HK-2 (cell line): ENCODE results near the gene STAC3.

ENCODE experiments used
- DNase-seq: peaks from one replicate; pipeline ENCODE4 v3.0.0-alpha.2; 2018; ENCODE audit not compliant: unreplicated experiment

Gene STAC3

DNA sequence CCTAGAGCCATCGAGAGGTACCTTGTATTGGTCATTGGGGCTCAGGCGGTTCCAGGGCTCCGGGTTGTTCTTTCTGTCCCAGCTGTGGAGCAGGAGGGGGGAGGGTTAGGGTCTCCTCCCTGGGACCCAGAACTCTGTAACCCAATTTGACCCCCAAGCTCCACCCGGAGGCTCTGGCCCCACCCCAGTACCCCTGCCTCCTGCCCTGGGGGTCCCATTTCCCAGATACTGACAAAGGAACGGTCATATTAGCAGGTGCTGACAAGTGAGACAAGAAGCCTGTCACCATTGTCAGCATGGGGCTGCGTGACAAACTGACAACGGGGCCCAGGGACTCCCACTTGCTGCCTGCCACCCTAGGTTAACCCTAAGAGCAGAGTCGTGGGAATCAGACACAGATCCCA, 15.3 kb downstream of the STAC3 start:
- DNase-seq, result no peak

DNA sequence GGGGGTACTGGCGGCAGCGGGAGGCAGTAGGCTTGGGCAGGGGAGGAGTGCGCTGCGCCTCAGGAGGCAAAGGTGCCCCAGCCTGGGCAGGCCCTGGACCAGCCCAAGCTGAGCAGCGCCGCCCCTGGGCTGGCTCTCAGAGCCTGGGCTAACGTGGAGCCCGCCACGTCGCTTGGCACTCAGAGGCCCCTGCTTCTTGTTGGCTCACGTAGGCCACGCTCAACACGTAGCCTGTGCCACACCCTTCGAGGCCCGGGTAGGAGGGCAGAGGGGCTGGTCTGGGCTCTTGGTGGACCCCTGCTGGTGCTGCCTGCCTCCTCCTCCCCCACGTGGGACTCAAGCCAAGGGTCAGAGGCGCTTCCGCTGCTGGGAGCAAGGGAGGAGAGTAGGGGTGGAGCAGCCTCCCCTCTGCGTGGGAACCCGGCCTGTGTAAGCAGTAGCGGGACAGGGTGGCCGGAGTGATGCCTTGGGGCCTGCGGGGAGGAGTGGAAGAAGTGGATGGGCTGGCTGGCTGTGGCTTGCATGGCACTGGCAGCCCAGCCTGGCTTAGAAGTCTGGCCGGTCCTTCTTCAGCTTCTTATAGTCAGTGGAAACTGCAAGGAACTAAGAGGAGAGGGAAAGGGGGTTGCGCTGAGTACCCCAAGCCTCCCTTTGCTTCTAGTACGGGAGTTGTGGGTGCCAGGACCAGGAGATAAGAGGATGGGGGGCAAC, 15.8 kb downstream of the STAC3 start:
- DNase-seq, result no peak

DNA sequence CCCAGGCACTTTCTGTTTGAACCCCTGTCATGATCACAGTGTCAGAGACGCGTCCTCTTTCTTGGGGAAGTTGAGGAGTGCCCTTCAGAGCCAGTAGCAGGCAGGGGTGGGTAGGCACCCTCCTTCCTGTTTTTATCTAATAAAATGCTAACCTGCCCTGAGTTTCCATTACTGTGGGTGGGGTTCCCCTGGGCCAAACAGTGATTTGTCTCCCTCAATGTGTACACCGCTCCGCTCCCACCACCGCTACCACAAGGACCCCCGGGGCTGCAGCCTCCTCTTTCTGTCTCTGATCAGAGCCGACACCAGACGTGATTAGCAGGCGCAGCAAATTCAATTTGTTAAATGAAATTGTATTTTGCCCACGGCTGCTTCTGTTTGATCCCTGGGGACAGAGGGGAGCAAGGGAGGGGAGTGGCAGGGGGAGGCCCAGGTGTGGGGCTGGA, 16.4 kb downstream of the STAC3 start:
- no peak for DNase-seq

DNA sequence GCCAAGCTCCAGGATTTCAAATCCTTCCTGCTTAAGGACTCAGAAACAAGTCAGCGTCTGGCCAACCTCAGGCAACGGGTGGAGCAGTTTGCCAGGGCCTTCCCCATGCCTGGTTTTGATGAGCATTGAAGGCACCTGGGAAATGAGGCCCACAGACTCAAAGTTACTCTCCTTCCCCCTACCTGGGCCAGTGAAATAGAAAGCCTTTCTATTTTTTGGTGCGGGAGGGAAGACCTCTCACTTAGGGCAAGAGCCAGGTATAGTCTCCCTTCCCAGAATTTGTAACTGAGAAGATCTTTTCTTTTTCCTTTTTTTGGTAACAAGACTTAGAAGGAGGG, 16.8 kb downstream of the STAC3 start:
- no peak for DNase-seq

DNA sequence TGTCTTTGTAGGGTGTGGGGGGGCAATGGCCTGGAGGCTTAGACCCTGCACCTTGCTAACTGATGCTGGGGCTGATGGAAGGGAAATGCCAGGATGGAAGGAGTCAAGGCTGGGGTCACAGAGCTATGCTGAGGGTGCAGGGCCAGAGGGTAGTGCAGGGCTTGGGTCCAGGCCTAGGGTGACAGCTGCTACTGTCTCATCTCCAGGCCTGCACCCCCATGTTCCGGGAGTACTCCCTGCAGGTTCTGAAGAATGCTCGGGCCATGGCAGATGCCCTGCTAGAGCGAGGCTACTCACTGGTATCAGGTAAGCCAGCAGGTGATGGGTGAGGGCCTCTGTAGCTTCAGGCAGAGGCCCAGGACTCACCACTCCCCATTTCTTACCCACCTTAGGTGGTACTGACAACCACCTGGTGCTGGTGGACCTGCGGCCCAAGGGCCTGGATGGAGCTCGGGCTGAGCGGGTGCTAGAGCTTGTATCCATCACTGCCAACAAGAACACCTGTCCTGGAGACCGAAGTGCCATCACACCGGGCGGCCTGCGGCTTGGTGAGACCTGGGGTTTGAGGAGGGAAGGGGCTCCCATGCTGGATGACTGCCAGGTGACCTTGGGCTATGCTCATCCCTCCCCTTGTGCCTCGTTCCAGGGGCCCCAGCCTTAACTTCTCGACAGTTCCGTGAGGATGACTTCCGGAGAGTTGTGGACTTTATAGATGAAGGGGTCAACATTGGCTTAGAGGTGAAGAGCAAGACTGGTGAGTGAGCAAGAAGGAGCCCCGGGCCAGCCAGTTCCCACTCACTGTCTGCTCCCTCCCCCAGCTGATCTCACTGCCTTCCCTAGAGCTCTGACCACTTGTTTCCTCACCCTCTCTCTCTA, 17.4 kb downstream of the STAC3 start:
- DNase-seq, result no peak

DNA sequence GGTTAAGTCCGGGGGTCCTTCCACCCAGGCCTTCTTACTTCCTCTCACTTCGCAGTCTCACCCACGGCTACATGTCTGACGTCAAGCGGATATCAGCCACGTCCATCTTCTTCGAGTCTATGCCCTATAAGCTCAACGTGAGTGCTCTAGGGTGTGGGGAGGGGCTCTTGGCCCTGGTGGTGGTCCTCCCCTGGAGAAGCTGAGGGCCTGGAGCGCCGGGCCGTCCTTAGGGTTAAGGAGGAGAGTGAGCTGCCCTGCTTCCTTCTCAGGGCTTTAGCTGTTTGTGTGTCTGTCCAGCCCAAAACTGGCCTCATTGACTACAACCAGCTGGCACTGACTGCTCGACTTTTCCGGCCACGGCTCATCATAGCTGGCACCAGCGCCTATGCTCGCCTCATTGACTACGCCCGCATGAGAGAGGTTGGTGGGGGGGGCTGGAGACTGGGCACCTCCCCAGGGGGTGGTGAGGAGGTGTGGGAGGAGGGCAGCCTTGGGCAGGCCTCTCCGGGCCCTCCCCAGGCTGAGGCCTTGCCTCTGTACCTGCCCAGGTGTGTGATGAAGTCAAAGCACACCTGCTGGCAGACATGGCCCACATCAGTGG, 18.7 kb downstream of the STAC3 start:
- DNase-seq, result no peak

DNA sequence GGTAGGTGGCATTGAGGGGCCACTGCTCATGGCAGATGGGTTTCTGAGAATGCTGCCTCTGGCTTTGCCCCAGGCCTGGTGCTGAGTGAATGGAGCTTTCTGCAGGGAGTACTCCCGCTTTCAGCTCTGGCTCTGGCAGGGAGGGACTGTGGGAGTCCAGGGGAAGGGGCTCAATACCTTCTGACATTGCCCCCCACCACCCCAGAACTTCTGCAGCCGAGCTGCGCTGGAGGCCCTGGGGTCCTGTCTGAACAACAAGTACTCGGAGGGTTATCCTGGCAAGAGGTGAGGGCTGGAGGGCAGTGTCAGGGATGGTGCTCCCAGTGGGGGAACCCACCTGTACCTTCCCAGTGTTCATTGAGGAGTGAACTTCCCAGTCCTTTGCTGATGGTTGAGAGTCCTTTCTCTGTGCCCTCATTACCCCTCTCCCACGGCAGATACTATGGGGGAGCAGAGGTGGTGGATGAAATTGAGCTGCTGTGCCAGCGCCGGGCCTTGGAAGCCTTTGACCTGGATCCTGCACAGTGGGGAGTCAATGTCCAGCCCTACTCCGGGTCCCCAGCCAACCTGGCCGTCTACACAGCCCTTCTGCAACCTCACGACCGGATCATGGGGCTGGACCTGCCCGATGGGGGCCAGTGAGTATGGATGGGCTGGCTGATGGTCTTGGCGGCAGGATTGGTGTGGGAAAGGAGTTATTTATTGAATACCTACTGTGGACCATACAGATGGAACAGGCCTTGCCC, 19.5 kb downstream of the STAC3 start:
- no peak for DNase-seq

DNA sequence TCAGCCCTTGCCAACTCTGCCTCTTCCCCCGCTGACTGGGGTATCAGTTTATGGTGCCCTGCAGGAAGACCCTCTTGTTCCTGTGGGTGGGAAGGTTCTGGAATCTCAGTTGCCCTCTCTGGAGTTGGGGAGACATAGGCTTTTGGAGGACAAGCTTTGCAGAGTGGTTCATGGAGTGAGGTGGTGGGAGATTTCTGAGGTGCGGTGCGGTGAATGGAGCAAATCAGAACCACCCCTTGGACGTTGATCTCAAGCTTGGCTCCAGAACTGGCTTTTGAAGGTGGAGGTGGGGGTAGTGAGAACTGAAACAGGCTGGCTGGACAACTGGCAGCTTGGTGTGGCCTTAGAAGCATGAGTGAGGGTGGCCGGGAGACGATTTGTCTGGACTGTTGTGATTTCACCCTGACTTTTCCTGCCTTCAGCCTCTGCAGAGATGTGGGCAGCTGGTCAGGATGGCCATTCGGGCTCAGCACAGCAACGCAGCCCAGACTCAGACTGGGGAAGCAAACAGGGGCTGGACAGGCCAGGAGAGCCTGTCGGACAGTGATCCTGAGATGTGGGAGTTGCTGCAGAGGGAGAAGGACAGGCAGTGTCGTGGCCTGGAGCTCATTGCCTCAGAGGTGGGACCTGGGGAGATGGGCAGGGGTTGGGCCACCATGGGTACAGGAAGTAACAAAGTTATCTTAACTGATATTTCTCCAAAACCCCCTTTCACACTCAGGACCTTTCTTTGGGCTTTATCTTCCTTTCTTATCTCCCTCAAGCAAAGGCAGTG, 20.4 kb downstream of the STAC3 start:
- no peak for DNase-seq

DNA sequence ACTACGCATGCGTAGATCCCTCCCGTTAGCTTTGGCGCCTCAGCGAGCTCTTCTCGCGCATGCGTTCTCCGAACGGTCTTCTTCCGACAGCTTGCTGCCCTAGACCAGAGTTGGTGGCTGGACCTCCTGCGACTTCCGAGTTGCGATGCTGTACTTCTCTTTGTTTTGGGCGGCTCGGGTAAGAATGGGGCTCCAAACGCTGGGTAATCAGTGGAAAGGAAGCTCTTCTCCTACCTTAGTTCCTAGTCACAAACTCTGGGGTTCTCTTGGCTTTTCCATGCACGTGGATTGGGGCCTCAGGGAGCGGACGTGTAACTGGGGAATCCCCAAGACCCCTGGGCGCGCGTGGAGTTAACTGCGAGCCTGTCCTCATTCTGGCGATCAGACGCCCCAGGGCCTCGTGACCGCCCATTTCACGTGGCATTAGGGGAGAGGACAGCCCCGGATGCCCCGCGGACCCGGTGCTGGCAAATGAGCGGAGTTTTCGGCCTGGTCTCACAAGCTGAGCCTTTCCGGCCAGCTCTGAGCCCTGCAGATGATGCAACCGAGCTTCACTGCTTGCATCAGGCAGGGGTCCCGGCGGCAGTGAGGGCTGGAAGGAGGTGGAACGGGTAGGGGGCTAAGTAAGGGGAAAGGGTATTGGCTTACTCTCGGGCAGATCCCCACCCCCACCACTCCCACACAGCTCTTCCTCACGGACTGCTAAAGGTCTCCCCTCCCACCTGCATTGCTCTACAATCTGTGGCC, 21.2 kb downstream of the STAC3 start, which contains the start of gene SHMT2:
SHMT2 (plus strand) TSS at position 78 of the 747 bp plus-strand sequence; CDS start at position 146, 68 bp downstream.
- peak; percentile 95 for DNase-seq

DNA sequence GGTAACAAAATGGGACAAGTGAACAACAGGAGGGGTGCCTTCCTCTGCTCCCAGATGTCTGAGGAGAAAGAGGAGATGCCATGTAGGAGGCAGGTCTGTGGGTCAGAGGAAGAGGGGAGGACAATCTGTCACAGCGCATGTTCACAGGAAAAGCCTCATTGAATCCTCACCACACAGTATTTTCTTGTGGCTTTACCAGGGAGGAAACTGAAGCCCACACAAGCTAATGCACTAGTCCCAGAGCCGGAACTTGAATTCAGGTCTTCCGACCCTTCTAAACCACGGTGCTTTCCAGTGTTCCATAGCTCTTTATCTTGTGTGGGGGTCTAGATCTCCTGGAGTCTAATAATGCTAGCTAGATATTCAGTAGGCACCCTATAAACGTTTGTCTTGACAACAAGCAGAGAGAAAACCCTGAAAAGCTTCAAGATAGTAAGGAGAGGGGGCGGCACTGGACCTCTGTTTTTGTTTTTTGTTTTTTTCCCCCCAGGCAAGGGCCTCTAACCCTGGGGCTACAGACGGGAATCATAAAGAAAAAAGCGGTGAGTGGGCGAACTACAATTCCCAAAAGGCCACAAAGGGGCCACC, 21.8 kb downstream of the STAC3 start:
- DNase-seq, result no peak

DNA sequence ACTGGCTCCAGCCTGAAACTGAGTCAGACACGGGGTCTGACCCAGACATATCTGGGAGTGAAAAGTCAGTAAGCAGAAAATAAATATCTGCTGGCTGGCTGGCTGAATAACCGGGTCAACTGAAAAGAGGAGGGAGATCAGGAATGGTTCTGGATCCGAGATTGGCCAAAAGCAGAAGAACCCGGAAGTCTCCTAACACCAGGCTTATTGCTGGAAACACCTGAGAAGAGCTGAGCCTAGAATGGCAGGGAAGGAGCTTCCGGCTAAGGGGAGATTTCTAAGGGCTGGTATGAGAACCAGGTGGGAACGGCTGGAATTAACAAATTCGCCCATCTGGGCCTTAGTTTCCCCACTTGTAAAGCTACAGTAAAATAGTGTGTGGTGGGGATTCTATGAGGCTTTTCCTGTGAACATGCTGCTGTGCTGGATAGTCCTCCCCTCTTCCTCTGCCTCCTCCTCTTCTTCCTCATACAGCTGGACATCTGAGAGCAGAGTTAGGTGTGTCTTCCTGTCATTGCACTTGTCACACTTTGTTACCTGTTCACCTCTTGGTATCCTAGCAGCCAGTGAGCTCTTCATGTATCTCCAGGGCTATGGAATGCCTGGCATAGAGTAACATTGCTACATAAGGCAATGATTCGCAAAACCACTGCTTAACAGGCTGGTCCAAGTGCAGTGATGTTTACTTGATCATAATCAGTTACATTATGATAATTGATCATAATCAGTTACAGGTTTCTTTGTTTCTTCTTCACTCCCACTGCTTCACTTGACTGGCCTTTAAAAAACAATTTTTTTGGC, 23.5 kb downstream of the STAC3 start:
- no peak for DNase-seq

DNA sequence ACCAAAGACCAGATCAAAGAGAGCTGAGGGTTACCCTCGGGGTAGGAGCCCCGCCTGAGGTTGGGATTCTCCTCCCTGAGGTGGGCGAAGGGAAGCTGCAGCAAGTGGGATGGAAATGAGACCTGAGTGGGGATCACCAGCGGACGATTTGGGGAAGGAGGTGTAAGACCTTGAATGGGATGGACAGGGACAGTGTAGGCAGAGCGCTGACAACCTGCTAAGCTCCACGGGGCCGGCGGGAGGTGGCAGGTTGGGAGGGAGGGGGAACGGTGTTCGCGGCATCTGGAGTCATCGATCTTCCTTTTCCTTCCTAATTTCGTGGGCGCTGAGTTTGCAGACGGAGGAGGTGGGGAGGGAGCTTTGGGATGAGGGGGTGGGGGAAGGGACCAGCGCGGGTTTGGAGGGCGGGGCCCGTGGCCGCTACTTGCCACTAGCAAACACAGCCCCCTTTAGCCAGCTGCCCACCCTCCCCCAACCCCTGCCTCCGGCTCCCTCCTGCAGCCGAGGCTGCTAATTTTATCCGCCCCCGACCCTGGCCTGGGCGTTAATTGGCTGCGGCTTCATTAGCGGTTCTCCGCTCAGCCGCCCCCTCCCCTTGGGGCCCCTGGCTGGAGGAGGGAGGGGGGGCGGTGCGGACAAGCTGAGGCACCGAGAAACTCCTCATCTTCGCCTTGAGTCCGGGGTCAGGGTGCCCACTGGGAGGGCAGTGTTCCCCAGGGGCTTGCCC, 24.2 kb downstream of the STAC3 start:
- no peak for DNase-seq

DNA sequence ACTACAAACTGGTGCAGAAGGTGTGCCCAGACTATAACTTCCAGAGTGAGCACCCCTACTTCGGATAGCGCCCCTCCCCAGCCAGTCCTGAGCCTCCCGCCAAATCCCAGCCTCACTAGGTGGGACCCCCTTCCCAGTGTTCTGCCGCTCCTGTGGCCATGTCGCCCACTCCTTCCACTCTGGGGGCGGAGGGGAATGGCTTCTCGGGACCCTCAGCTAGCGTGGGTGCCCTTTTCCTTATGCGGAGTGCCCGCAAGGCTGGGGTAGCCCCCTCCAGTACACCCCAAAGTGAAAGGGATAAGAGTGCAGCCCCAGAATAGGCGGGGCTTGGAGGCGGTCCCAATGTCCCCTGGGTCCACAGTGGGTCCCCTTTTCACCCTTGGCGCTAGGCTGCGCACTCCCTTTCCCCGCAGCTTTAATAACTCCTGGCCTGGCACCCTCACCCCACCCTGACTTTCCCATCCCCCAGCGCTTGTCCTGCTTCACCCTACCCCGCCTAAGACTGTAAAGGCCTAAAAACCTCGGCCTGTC, 25.2 kb downstream of the STAC3 start:
- no peak for DNase-seq

DNA sequence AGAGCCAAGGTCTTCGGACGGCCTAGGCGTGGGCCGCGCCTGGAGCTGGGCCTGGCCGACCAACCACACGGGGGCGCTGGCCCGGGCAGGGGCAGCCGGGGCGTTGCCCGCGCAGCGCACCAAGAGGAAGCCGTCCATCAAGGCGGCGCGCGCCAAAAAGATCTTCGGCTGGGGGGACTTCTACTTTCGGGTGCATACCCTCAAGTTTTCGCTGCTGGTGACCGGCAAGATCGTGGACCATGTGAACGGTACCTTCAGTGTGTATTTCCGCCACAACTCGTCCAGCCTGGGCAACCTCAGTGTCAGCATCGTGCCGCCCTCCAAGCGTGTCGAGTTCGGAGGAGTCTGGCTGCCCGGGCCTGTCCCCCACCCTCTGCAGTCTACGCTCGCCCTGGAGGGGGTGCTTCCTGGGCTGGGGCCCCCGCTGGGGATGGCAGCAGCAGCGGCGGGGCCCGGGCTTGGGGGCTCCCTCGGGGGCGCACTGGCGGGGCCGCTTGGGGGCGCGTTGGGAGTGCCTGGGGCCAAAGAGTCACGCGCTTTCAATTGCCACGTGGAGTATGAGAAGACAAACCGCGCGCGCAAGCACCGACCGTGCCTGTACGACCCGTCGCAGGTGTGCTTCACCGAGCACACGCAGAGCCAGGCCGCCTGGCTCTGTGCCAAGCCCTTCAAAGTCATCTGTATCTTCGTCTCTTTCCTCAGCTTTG, 25.9 kb downstream of the STAC3 start:
- no peak for DNase-seq

DNA sequence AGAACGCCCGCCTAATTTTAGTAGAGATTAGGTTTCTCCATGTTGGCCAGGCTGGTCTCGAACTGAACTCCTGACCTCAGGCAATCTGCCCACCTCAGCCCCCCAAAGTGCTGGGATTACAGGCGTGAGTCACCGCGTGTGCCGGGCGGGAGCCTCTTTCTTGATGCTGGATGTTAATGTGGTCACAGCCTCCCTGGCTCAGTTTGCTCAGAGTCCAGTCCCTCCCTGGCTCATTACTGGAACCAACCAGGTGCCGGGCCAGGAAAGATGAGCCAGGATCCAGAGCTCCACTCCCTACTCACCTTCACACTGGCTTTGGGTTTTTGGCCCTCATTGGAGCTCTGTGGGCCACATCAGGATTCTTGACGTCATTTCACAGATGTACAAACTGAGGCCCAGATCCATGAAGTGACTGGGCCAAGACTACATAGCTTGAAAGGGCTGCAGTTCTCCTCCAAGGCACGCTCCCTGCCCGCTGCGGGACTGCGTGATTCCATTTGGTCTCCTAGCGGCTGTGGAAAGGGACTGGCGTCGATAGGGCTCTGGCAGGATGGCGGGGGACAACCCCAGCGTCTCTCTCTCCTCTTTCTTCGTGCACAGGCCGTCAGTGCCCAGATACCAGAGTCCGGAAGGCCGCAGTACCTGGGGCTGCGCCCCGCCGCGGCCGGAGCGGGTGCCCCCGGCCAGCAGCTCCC, 26.6 kb downstream of the STAC3 start:
- DNase-seq, result no peak

DNA sequence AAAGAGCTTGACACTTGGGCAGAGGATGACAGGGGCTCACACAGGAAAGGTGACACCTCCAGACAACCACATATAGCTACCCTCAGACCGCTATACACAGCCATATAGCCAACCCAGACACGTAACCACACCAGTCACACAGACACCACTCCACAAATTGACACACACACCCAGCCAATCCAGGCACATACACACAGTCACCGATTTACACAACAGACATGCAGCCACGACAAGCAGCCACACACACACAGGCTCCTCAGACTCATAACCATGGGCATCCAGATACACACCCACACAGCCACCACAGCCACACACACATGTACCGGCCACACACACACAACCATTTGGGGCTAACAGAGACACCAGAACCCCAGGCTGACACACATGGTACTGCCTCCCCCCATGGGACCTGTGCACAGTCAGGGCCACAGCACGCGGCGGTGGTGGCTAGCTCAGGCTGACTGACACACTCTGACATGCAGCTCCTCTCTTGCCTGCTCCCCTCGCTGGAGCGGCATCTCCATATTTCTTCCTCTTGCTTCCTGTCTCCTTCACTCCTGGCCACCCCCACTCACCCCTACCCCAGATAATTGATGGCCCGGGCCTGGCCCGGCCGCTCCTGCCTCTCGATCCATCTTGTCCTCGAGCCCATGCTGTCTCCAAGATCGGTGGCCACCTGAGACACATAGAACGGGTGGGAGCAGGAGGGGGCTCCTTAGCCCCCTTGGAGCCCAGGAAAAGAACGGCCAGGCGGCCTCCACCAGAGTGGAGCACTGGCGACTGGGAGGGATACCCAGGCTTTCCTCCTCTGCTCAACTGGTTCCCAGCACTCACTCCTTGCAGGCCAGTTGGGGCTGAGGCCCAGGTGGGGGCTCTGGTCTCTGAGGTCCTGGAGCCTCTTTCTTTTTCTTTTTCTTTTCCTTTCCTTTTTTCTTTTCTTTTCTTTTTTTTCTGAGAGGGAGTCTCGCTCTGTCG, 27.5 kb downstream of the STAC3 start:
- no peak for DNase-seq
